Keratinocyte (primary cell): Measurements from ENCODE around the gene ACSF3. TPM values are rescaled to one million over a fixed set of nuclear protein-coding genes. Genes with fewer than 3 reads are reported as not detected.

Source experiments
- DNase-seq: peaks from one replicate; pipeline ENCODE4 v3.0.0-alpha.2; 2011; ENCODE audit warnings: low read depth, missing footprints, low spot score
- FAIRE-seq: peaks from 2 replicates; lab custom pipeline; 2011; peaks lifted over from hg19 to GRCh38; lab: Jason Lieb, UNC
- H2AFZ ChIP-seq: 2 replicates; pipeline ENCODE4 v1.6.0; 2012; ENCODE audit warnings: low read length, control low read depth, inconsistent platforms; ENCODE audit not compliant: control insufficient read depth
- H3K27ac ChIP-seq: 2 replicates; pipeline ENCODE4 v1.5.1; 2011; ENCODE audit warnings: low read length; ENCODE audit not compliant: control insufficient read depth, insufficient read depth
- H3K27me3 ChIP-seq: 3 replicates; pipeline ENCODE4 v1.6.0; 2011; ENCODE audit warnings: low read length; ENCODE audit not compliant: control insufficient read depth, insufficient read depth; ENCODE audit errors: extremely low read depth
- H3K36me3 ChIP-seq, 2 experiments: 2 replicates in 1 of 2; 3 replicates in 1 of 2; pipeline ENCODE4 v1.5.1; 2011; ENCODE audit warnings: low read length in 2 of 2, mild to moderate bottlenecking in 1 of 2; ENCODE audit not compliant: control insufficient read depth in 2 of 2, insufficient read depth in 2 of 2; ENCODE audit errors: extremely low read depth in 1 of 2
- H3K4me1 ChIP-seq: 3 replicates; pipeline ENCODE4 v1.5.1; 2011; ENCODE audit warnings: low read length; ENCODE audit not compliant: control insufficient read depth, insufficient read depth; ENCODE audit errors: extremely low read depth
- H3K4me2 ChIP-seq: 3 replicates; pipeline ENCODE4 v1.6.0; 2011; ENCODE audit warnings: low read depth, low read length; ENCODE audit not compliant: control insufficient read depth, insufficient read depth; ENCODE audit errors: extremely low read depth
- H3K4me3 ChIP-seq, 3 experiments: fragments of 200-600 bp in 1 of 3; sonication (generic) in 1 of 3; 2 replicates in 2 of 3; 3 replicates in 1 of 3; pipeline ENCODE4 v1.5.1; 2011 to 2016; ENCODE audit warnings: low read length in 3 of 3, mild to moderate bottlenecking in 3 of 3, control low read depth in 2 of 3, inconsistent platforms in 1 of 3, low read depth in 1 of 3, mixed read lengths in 1 of 3, mixed run types in 1 of 3, moderate library complexity in 1 of 3; ENCODE audit not compliant: control insufficient read depth in 2 of 3, insufficient read depth in 2 of 3; ENCODE audit errors: extremely low read depth in 1 of 3
- H3K79me2 ChIP-seq: 2 replicates; pipeline ENCODE4 v1.6.0; 2012; ENCODE audit warnings: low read length; ENCODE audit not compliant: control insufficient read depth, insufficient read depth
- H3K9ac ChIP-seq: 3 replicates; pipeline ENCODE4 v1.6.0; 2011; ENCODE audit warnings: low read length; ENCODE audit not compliant: control insufficient read depth, insufficient read depth; ENCODE audit errors: extremely low read depth
- H3K9me1 ChIP-seq: 3 replicates; pipeline ENCODE4 v1.6.0; 2011; ENCODE audit warnings: low read length; ENCODE audit not compliant: control insufficient read depth, insufficient read depth; ENCODE audit errors: extremely low read depth
- H3K9me3 ChIP-seq: 2 replicates; pipeline ENCODE4 v1.5.1; 2012; ENCODE audit warnings: low read depth, low read length; ENCODE audit not compliant: control insufficient read depth
- H4K20me1 ChIP-seq: 3 replicates; pipeline ENCODE4 v1.6.0; 2011; ENCODE audit warnings: low read length; ENCODE audit not compliant: control insufficient read depth, insufficient read depth; ENCODE audit errors: extremely low read depth
- CTCF ChIP-seq, 3 experiments: IDR thresholded peaks in 1 of 3; conservative IDR thresholded peaks in 1 of 3; optimal IDR thresholded peaks in 1 of 3; 2 replicates in 2 of 3; 3 replicates in 1 of 3; pipeline versions ENCODE3 to v1.5.1; 2011; ENCODE audit warnings: low read length in 3 of 3, mild to moderate bottlenecking in 3 of 3, moderate library complexity in 2 of 3, control low read depth in 1 of 3, inconsistent platforms in 1 of 3; ENCODE audit not compliant: insufficient read depth in 2 of 3; ENCODE audit errors: extremely low read depth in 1 of 3
- EZH2 ChIP-seq: IDR thresholded peaks from one replicate; pipeline ENCODE4 v1.6.1; 2012; ENCODE audit warnings: inconsistent platforms, mild to moderate bottlenecking, low read length, moderate library complexity
- dilution Hi-C: fragments of 300-500 bp; cut with MboI; formaldehyde crosslinking; loops from one replicate; pipeline ENCODE4 v1.7.0; 2020; ENCODE audit warnings: low sequenced_read_pairs; ENCODE audit not compliant: extremely low pct_ligation_motif_present
- polyA plus RNA-seq, 5 experiments: library from polyadenylated mRNA; depleted of rRNA in 3 of 5; stranded (reverse) in 3 of 5; stranded (forward) in 1 of 5; unstranded in 1 of 5; fragments of >200 nt; gene quantifications; 1 replicate in 1 of 5; 2 replicates in 3 of 5; 3 replicates in 1 of 5; pipeline versions ENCODE4 v1.2.1 to v1.2.3, GENCODE V29; 2011 to 2012; ENCODE audit warnings: missing spikeins in 2 of 5, low read depth in 1 of 5, low replicate concordance in 1 of 5

The ACSF3 gene
- polyA plus RNA-seq, 1 donor (not counting 4 experiments of a cell fraction or from before 2014, with no cell fraction given), result 13.4 TPM

- Histone ChIP-seq H3K36me3 (no peaks in the 10 kb centered on the region), H3K4me2 (no peak overlapping the region), H4K20me1 (no peaks in the 10 kb centered on the region), H2AFZ (no peak overlapping the region), H3K4me1 (no peaks in the 10 kb centered on the region), H3K9ac (no peak overlapping the region), H3K27me3 (peaks cover 23% of the 10 kb centered on the region), H3K79me2 (no peaks in the 10 kb centered on the region), H3K27ac (no peak overlapping the region), H3K4me3 (no peak overlapping the region), H3K9me1 (no peaks in the 10 kb centered on the region), H3K9me3 (peaks cover 10% of the 10 kb centered on the region)
- no peak for TF ChIP-seq CTCF (optimal IDR thresholded peaks at IDR 0.05 in 1 of 3, IDR thresholded peaks at IDR 0.05 in 1 of 3, conservative IDR thresholded peaks at IDR 0.05 in 1 of 3; ENCODE audit: extremely low read depth in 1 of 3, insufficient read depth in 2 of 3, low read length in 3 of 3)
- TF ChIP-seq EZH2, result no peak
- dilution Hi-C loops, result no loop called here
- DNase-seq, result no peak
- no peak for FAIRE-seq
Measured at GRCh38 chr16:89159850-89160354, 66.2 kb downstream of the ACSF3 start.

GRCh38 chr16:89160977-89161701, 67.5 kb downstream of the ACSF3 start:
- FAIRE-seq (no peak), DNase-seq (no peak)
- no peak overlapping the region for H3K27ac ChIP-seq
- H3K4me2 ChIP-seq, result no peak overlapping the region
- no peak overlapping the region for H3K9ac ChIP-seq
- TF ChIP-seq EZH2 (no peak), CTCF (optimal IDR thresholded peaks at IDR 0.05 in 1 of 3, IDR thresholded peaks at IDR 0.05 in 1 of 3, conservative IDR thresholded peaks at IDR 0.05 in 1 of 3; ENCODE audit: extremely low read depth in 1 of 3, insufficient read depth in 2 of 3, low read length in 3 of 3) (no peak)
- H3K9me3 ChIP-seq, result peaks cover 10% of the 10 kb centered on the region
- H3K36me3 ChIP-seq, result no peaks in the 10 kb centered on the region
- no peaks in the 10 kb centered on the region for H3K4me1 ChIP-seq
- no peak overlapping the region for H2AFZ ChIP-seq
- H3K4me3 ChIP-seq, result no peak overlapping the region
- no peaks in the 10 kb centered on the region for H3K79me2 ChIP-seq
- H3K27me3 ChIP-seq, result peaks cover 13% of the 10 kb centered on the region
- dilution Hi-C loops, result no loop called here
- no peaks in the 10 kb centered on the region for H3K9me1 ChIP-seq
- H4K20me1 ChIP-seq, result no peaks in the 10 kb centered on the region
